RCC 7860 (cell line): ENCODE data around the gene NKAIN2.

Experiments used
- DNase-seq: peaks from one replicate; pipeline ENCODE4 v3.0.0-alpha.2; 2015; ENCODE audit warnings: low spot score
- FAIRE-seq: peaks from 2 replicates; lab custom pipeline; 2012; peaks lifted over from hg19 to GRCh38; lab: Jason Lieb, UNC

The NKAIN2 gene

DNA sequence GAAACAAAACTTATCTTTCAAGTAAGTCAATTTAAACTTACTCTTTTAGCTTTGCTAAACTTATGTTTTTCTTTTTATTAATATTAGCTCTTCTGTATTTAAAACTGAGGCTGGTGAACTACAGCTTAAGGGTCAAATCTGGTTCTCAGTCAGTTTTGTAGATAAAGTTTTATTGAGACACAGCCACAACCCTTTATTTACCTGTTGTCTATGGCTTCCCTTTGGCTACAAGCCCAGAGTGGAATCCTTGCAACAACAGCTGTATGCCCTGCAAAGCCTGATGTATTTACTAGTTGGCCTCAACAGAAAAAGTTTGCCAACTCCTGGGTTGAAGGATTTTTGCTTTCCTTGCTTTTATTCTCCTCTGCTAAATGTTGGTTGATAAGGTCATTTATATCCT lies 667.1 kb downstream of the NKAIN2 start:
- FAIRE-seq, result no peak
- no peak for DNase-seq

DNA sequence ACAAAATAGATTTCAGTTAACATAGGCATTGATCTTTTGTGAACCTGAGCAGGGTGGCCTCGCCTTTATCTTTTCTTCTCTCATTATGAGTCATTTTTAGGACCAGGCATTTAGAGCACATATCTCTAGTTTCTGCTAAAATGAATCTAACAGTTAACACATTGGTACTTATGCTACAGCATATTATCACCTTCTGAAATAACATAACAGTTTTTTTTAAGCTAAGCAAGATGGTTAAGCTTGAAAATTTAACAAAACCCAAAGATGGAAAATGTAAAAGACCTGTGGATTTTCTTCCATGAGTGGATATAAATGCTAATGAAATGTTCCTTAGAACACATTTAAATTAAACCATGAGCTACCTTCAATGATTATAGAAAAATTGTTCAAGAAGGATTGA lies 671.5 kb downstream of the NKAIN2 start:
- no peak for DNase-seq
- no peak for FAIRE-seq

DNA sequence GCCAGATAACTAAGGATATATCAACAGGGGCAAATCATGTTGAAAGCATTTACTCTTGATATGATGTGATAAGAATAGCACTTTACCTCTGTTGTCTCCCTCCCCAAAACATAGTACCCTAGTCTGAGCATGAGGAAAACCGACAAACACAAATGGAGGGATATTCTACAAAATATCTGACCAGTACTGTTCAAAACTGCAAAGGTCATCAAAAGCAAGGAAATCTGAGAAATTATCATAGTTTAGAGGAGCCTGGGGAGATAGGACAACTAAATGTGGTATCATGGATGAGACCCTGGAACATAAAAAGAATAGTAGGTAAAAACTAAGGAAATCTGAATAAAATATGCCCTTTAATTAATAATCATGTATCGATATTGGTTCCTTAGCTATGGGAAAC lies 675.2 kb downstream of the NKAIN2 start:
- FAIRE-seq, result no peak
- DNase-seq, result no peak

DNA sequence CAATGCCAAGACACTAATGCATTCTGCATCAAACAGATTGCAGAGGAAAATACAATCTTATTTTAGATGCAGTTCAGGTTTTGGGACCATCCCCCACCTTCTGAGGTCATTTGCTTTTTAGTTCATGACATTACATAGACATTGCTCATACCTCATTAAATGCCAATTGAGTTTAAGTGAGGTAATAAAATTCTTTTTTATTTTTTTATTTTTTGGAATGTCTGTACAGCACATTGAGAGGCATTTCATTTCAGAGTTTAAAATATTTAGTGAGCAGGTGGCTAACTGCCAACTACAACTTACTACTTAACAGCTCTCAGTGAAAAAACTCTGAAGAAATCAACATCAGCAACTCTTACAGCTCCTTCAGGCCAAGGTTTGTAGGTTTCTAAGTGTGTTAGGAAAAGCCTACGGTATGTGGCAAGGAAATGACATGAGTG lies 676.3 kb downstream of the NKAIN2 start:
- DNase-seq (peak; percentile 8), FAIRE-seq (no peak)

GRCh38 chr6:124482071-124482491 lies 678.4 kb downstream of the NKAIN2 start:
- FAIRE-seq, result no peak
- no peak for DNase-seq

GRCh38 chr6:124487623-124488431 lies 684.2 kb downstream of the NKAIN2 start:
- peak; percentile 89 for FAIRE-seq

GRCh38 chr6:124490122-124490521 lies 686.5 kb downstream of the NKAIN2 start:
- DNase-seq (peak; percentile 80), FAIRE-seq (peak; percentile 84)

More at GRCh38 chr6:124487623-124488431, 684.2 kb downstream of the NKAIN2 start:
- DNase-seq, result peak; percentile 63

GRCh38 chr6:124493259-124493658 lies 689.6 kb downstream of the NKAIN2 start:
- FAIRE-seq (no peak), DNase-seq (no peak)

GRCh38 chr6:124494956-124495664 lies 691.4 kb downstream of the NKAIN2 start:
- no peak for FAIRE-seq
- no peak for DNase-seq

GRCh38 chr6:124495665-124496190 lies 692.1 kb downstream of the NKAIN2 start:
- no peak for FAIRE-seq

DNA sequence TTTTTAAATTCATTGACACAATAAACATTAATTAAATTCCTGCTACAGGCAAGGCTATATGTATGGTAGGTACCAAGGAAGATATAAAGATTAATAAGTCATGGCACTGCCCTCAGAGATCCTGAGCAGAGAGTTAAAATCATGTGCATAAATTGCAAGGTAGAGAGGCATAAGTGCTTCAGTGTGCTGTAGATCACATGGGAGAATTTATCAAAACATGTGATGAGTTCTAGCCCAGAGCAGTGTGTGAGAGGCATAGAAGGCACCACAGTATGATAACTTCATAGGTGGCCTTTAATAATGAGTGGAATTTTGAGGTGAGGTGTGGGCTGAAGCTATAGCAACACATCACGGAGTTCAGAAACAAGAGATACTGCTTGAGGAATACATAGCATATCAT lies 692.7 kb downstream of the NKAIN2 start:
- FAIRE-seq (no peak), DNase-seq (no peak)

More at GRCh38 chr6:124495665-124496190, 692.1 kb downstream of the NKAIN2 start:
- no peak for DNase-seq

DNA sequence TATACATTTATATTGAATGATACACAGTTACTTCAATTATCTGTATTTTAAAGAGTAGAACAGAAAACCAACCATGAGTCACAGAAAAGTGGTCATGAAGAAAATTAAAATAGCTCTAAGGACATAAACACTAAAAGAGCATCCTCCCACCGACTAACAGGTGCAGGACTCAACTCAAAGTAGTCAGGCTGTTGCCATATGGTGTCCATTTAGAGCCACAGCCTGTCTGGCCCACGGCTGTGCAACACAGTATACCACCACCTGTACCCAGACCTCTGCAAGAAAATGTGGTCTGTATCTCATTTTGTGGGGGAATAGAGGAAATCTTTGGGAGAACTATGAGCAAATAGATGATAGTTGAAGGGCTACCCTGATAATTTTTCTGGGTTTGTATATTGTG lies 708.8 kb downstream of the NKAIN2 start:
- FAIRE-seq (no peak), DNase-seq (no peak)

DNA sequence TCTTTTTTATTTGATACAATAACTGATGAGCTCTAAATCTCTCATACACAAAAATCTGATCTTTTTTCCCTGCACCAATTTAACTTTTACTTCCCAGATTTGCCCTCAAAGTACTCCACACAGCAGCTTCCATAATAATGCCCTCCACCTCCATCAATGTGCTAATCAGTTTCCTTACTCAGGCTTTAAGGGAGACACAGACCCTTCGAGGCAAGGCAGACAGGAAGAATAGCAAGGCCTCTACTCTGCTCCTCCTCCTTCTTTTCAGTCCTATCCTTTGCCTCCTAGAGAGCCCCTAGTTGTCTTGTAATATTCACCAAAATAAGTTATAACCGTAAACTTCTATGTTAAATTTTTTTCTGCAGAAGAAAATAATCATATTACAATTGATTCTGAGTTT lies 713.7 kb downstream of the NKAIN2 start:
- no peak for FAIRE-seq
- no peak for DNase-seq

DNA sequence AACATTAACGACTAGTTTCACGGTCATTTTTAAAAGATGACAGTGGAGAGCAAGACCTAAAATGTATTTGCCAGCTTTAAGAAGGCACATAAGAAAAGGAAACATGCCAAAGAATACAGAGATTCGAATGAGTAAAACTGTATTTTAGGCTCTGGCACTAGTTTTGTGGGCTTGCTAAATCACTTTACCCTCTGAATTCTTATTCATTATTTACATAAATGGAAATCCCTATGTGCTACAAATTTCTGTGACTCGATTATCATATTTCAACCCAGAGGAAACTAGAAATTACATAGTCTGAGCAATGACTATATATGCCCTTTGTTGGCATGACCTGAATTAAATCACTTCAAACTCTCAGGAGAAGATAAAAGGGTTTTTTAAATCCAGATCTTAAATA lies 716.8 kb downstream of the NKAIN2 start:
- DNase-seq, result no peak
- no peak for FAIRE-seq

GRCh38 chr6:124522335-124522734 lies 718.7 kb downstream of the NKAIN2 start:
- no peak for FAIRE-seq
- no peak for DNase-seq

DNA sequence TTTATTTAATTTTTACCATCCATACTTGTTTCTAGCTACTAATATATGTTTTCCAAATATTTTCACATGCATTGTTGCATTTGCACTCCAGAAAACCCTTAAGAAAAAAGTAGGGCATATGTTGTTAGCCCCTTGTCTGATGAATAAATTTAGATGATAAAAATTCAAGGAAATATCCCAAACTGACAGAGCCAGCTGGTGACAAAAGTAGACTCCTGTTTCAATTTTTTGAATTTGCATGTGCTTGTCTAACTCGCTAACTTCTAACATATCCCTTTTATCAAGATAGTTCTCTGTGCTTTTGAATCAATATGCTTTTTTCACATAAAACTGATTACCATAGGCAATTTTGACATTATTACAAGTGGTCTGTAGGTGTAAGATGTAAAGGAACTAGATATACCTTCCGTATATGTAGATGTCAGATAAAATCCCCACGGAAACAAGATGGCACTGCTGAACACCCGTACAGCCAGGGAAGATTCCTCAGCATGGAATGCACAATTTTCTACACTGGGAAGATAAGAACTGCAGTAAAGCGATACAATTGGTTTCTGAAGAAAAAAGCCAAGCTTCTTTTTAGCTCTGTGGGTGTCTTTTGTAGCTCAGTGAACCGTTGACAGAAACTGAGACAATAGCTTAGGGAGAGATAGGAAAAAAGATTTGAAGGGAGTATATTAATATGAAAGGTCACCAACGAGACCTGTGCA lies 721.0 kb downstream of the NKAIN2 start:
- DNase-seq, result no peak
- FAIRE-seq, result no peak

DNA sequence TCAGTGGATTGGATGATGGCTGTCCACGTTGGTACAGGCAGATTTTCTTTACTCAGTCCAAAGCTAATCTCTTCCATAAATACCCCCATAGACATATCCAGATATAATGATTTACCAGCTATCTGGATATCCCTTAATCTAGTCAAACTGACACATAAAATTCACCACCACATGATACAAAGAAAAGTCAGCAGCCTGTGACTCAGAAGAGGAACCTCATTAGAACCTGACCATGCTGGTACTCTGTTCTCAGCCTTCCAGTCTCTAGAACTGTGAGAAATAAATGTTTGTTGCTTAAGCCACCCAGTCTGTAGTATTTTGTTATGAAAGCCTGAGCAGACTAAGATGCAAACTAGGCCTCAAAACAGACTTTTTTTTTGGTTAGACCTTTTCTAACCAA lies 727.3 kb downstream of the NKAIN2 start:
- peak; percentile 60 for DNase-seq
- peak; percentile 89 for FAIRE-seq

DNA sequence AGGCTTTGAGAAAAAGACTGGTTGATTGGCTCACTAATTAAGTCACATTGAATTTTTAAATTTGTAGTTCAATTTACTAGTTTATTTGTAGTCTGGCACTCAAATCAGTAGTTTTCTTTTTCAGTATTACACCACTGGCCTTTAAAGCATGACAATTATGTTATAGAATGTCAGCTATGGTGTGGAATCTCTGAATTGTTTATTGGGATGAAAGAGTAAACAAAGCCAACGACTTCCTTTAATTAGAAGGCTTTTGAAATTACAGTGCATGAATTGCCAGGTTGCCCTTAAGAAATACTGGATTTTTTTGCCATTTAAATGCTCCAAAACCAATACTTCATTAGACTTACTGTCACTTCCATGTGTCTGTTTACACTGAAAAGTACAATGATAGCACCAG lies 731.6 kb downstream of the NKAIN2 start:
- no peak for DNase-seq
- FAIRE-seq, result no peak

DNA sequence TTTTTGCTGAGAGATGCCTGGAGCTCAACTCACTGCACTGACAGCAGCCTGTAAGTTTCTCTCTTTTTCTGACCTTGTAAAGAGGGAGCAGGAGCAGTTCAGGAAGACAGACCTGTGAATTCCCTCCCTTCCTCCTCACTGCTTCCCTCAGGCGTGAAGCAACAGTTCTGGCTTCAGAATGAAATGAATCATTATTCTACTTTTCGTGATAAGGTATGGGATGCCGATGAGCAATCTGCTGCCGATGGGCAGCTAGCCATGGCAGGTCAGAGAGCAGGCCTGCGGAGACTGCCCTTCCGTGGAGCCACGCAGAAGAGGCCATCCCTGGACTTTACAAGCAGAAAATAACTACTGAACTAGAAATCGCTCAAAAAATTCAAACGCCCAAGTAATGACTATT lies 732.1 kb downstream of the NKAIN2 start:
- FAIRE-seq, result peak; percentile 94
- peak; percentile 83 for DNase-seq

GRCh38 chr6:124536157-124536841 lies 732.6 kb downstream of the NKAIN2 start:
- no peak for DNase-seq
- FAIRE-seq, result no peak

- FAIRE-seq (no peak), DNase-seq (no peak)
Observed at GRCh38 chr6:124536842-124537191, 733.2 kb downstream of the NKAIN2 start.
